Measurements from ENCODE around the gene PKNOX2.

The PKNOX2 gene

GRCh38 chr11:125155100-125155444, 9.5 kb upstream of the PKNOX2 start:
- no peak for DNase-seq

- no peak for DNase-seq
Measured at GRCh38 chr11:125155767-125156166, 8.8 kb upstream of the PKNOX2 start.

DNA sequence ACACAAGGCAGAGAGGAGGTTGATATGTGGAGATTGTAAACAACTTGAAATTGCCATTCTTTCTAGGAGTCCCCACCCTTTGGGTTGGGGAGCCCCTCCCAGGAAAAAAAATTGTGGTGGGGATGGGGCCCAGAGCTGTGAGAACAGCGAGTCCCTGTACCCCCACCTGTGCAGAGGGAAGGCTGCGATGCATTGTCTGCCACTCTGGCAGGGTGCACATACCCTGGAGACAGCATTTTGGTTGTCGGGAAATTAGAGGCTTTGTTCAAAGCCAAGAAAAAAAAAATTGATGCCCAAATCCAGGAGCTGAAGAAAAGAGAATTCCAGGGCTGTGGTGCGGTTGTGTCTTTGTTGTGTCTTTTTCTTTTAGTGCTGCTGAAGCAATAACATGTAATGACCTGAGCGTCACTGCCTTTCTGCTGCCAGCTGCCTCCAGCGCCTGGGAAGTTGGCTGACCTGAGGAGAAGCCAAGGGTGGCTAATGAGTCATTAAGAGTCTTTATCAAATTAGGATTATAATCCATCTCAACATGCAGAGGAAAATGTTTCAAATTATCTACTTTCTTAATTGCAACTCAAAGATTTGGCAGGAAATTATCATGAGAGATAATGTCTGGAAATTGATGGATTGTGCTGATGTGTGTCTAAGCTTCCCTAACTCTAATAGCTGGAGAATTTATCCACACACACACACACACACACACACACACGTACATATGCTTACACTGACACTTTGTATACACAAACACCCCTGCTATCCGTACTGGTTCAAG, 8.0 kb upstream of the PKNOX2 start:
- DNase-seq: no peak

DNA sequence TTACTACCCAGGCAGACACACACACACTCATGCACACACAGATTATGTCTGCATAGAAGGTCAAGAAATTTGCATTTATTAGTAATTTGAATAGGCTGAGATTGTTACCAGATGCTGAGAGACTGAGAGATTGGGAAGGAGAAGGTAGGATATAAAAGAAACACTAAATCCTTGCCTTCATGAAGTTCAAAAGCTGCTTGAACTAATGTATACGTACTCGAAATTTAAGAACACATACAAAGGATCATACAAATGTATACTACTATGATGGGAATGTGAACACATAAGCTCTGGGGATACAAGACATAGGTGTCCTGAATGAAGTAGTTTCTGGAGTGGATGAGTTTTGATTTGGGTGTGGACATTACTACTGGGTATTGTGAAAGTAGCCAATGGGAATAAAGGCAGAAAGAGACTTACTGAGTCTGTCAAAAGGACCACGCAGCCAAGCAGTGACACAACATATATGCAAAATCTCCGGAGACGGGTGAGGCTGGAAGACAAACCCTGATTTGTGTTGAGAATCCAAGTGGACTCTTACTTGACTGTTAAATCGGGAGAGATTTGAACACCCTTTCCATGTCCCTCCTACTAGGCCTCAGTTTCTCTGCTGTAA, 7.3 kb upstream of the PKNOX2 start:
- DNase-seq: no peak

GRCh38 chr11:125157953-125158680, 6.4 kb upstream of the PKNOX2 start:
- no peak for DNase-seq

- DNase-seq: no peak
Measured at GRCh38 chr11:125162743-125163142, 1.8 kb upstream of the PKNOX2 start.

- DNase-seq: no peak
Measured at GRCh38 chr11:125163431-125164063, 1.0 kb upstream of the PKNOX2 start.

DNA sequence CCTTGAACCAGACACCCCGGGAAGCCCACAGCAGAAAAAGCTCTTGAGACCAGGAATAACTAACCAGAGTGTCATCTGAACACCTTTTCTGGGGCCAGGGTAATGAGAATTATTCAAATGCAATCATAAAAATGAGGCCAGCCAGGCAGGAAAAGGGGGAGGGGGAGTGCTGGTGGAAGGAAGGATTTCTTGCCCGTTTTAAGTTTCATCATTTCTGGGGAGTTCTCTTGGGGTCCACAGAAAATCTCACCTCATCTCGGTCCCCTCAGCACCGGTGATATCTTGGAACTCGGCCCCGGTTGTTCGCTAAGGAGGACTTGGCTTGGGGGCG, 495 bp upstream of the PKNOX2 start:
- DNase-seq: no peak

- DNase-seq: no peak
Measured at GRCh38 chr11:125165111-125165842, 726 bp downstream of the PKNOX2 start.

- no peak for DNase-seq
Measured at GRCh38 chr11:125165843-125166763, 1.6 kb downstream of the PKNOX2 start.

- DNase-seq: no peak
Measured at GRCh38 chr11:125166764-125167291, 2.3 kb downstream of the PKNOX2 start.

GRCh38 chr11:125167292-125167953, 2.9 kb downstream of the PKNOX2 start:
- DNase-seq: no peak

- no peak for DNase-seq
Measured at GRCh38 chr11:125167954-125168835, 3.6 kb downstream of the PKNOX2 start.

GRCh38 chr11:125168918-125169456, 4.4 kb downstream of the PKNOX2 start:
- no peak for DNase-seq

GRCh38 chr11:125170001-125170509, 5.5 kb downstream of the PKNOX2 start:
- DNase-seq: no peak

DNA sequence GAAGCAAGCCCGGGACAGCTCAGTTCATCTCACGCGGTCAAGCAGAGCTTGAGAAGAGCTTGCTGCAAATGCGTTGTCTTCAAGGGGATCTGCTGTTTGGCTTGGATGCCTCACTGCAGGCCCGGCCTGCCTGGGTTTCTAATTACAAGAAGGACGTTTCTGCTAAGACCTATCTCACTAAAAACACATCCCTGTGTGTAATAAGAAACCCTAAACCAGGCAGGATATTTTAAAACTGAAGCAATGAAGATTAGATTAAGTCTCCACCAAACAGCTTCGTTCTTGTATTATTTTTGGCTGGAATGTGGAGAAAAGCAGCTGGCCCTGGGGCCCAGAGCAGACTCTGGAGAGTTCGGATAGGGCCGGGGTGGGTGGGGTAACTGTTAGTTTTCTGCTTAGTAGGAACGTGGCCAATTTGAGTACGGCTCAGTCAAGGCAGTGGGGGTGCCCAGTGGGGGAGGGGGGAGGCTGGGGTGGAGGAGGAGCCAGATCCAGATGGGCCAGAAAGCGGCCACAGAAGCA, 6.0 kb downstream of the PKNOX2 start:
- DNase-seq: no peak

- no peak for DNase-seq
Measured at GRCh38 chr11:125171974-125172373, 7.4 kb downstream of the PKNOX2 start.

DNA sequence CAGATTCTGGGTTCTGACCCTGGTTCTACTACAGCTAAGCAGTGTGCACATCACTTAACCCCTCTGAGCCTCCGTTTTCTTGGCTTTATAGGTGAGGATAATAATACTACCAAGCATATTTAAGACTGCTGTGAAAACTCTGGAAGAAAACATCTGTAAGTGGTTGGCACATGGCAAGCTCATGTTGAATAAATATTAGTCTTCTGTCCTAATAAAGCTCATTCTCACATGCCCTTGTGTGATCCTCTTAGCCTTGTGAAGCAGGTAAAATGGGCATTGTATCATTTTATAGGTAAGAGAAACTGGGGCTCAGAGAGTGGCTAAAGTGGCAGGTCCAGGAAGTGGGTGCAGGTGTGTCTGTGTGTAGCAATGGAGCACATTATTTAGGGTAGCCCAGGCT, 8.5 kb downstream of the PKNOX2 start:
- no peak for DNase-seq

GRCh38 chr11:125173556-125173955, 9.0 kb downstream of the PKNOX2 start:
- DNase-seq: no peak
